Stimulated activated CD8-positive, alpha-beta memory T cell treated with anti-CD3 and anti-CD28 coated beads, Interleukin-4, amount 100 ng/mL, for 48 hours (primary cell): Measurements from ENCODE around the gene USF2.

Experiments used
- DNase-seq: peaks from one replicate; pipeline ENCODE4 v3.0.0-alpha.2; 2020

Gene USF2

GRCh38 chr19:35327642-35328041 lies 58.9 kb downstream of the USF2 start:
- no peak for DNase-seq

GRCh38 chr19:35328851-35329285 lies 60.1 kb downstream of the USF2 start, which contains the start of gene CD22:
TSS of gene CD22 (plus strand) at chr19:35329187. CDS start at chr19:35332041, 2,854 bp downstream.
- DNase-seq, result peak; percentile 39

GRCh38 chr19:35329323-35329722 lies 60.6 kb downstream of the USF2 start:
- no peak for DNase-seq
